Skeletal muscle cell (primary cell): ENCODE data around the gene DROSHA.
A peak's percentile ranks its signal among the peaks of the same experiment; 100 is the strongest.
"Not testable (repeated sequence)": the region's sequence is repeated elsewhere in the genome, so short reads cannot be mapped to it uniquely, and the experiment has no call there.

Source experiments
- DNase-seq: peaks from one replicate; pipeline ENCODE4 v3.0.0-alpha.2; 2010; ENCODE audit warnings: low read depth
- H3K4me3 ChIP-seq: 2 replicates; pipeline ENCODE4 v1.5.1; 2011; ENCODE audit warnings: low read depth, mild to moderate bottlenecking, control low read depth, low read length, moderate library complexity

Gene DROSHA

GRCh38 chr5:31395450-31396045 is 136.3 kb downstream of the DROSHA start:
- H3K4me3 ChIP-seq, DNase-seq: not testable (repeated sequence)

GRCh38 chr5:31393126-31393525 is 138.8 kb downstream of the DROSHA start:
- no peak for DNase-seq

GRCh38 chr5:31392061-31392460 is 139.8 kb downstream of the DROSHA start:
- no peak overlapping the region for H3K4me3 ChIP-seq
- no peak for DNase-seq

More at GRCh38 chr5:31393126-31393525, 138.8 kb downstream of the DROSHA start:
- H3K4me3 ChIP-seq, result no peak overlapping the region

- DNase-seq, result no peak
- no peak overlapping the region for H3K4me3 ChIP-seq
Observed at GRCh38 chr5:31390256-31390655, 141.6 kb downstream of the DROSHA start.

- no peak for DNase-seq
- no peak overlapping the region for H3K4me3 ChIP-seq
Observed at GRCh38 chr5:31385774-31386537, 145.9 kb downstream of the DROSHA start.

- H3K4me3 ChIP-seq, result no peak overlapping the region
- no peak for DNase-seq
Observed at GRCh38 chr5:31383734-31384133, 148.2 kb downstream of the DROSHA start.

GRCh38 chr5:31382051-31382878 is 149.6 kb downstream of the DROSHA start:
- DNase-seq, result no peak
- H3K4me3 ChIP-seq, result no peak overlapping the region

- no peak overlapping the region for H3K4me3 ChIP-seq
- no peak for DNase-seq
Observed at GRCh38 chr5:31381299-31381698, 150.6 kb downstream of the DROSHA start.

- no peak overlapping the region for H3K4me3 ChIP-seq
- DNase-seq, result no peak
Observed at GRCh38 chr5:31380049-31380448, 151.8 kb downstream of the DROSHA start.

- peak; percentile 47 for DNase-seq
- no peak overlapping the region for H3K4me3 ChIP-seq
Observed at GRCh38 chr5:31378838-31379237, 153.1 kb downstream of the DROSHA start.

GRCh38 chr5:31378136-31378535 is 153.8 kb downstream of the DROSHA start:
- DNase-seq, result no peak
- H3K4me3 ChIP-seq, result no peak overlapping the region

- no peak for DNase-seq
- H3K4me3 ChIP-seq, result no peak overlapping the region
Observed at GRCh38 chr5:31377274-31377946, 154.5 kb downstream of the DROSHA start.

- DNase-seq, result no peak
- no peak overlapping the region for H3K4me3 ChIP-seq
Observed at GRCh38 chr5:31375999-31376720, 155.7 kb downstream of the DROSHA start.

GRCh38 chr5:31372124-31372523 is 159.8 kb downstream of the DROSHA start:
- no peak for DNase-seq
- H3K4me3 ChIP-seq, result no peak overlapping the region

GRCh38 chr5:31366941-31367340 is 165.0 kb downstream of the DROSHA start:
- no peak for DNase-seq
- H3K4me3 ChIP-seq, result no peak overlapping the region

- no peak overlapping the region for H3K4me3 ChIP-seq
- DNase-seq, result no peak
Observed at GRCh38 chr5:31365776-31366175, 166.1 kb downstream of the DROSHA start.

GRCh38 chr5:31364881-31365636 is 166.8 kb downstream of the DROSHA start:
- DNase-seq, result no peak
- no peak overlapping the region for H3K4me3 ChIP-seq

GRCh38 chr5:31362931-31363568 is 168.8 kb downstream of the DROSHA start:
- H3K4me3 ChIP-seq, result no peak overlapping the region
- DNase-seq, result no peak
